ENCODE measurements around the gene PRR35.

DNA sequence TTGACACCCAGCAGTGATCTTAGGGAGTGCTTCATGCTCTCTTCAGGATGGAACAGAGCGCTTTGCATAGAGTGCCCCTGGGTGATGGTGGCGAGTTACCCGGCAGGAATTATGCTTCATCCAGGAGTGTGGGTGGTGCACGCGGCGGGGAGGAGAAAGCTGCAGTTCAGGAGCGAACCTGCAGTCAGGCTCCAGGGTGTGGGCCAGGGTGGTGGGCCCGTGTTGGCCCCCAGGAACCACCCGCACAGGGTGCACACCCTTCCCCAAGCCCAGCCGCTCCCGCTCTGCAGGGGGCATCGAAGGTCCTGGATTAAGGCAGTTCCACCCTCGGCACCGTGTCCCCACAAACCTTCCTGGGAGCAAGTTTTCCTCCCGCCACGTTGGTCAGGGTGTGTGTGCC, 33.6 kb downstream of the PRR35 start:
- TF ChIP-seq CTCF (IDR thresholded peaks at IDR 0.05) (no peak), ZFX (IDR thresholded peaks at IDR 0.05; ENCODE audit: borderline replicate concordance) (no peak)

Data from 22Rv1 (cell line).